GM19395 (cell line): Measurements from ENCODE around the gene ITGBL1.

Source experiments
- ATAC-seq: cut with Tn5 transposase; IDR thresholded peaks from one replicate; pipeline ENCODE4 v1.9.1; 2021; ENCODE audit warnings: mild to moderate bottlenecking, moderate library complexity; ENCODE audit not compliant: unreplicated experiment

The ITGBL1 gene

DNA sequence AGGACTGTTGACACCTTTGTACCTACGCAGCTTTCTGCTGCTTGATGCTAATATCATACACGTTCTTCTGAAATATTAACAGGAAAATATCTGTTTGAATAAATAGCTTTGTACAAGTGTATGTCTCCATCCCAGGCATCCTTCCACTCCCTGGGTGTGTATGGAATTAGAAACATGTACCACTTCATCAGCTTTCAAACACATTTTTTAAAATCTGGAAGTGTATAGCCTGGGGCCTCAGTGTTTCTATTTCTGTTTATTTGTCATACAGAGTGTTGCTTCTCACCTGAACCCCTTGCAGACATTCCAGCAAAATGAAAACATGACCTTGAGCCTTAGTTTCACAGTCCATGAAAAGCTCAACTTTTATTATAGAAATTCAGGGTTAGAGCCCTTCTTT lies 168.6 kb downstream of the ITGBL1 start:
- ATAC-seq, result no peak

GRCh38 chr13:101623470-101624209 lies 171.2 kb downstream of the ITGBL1 start:
- ATAC-seq, result no peak

GRCh38 chr13:101624210-101624922 lies 171.9 kb downstream of the ITGBL1 start:
- ATAC-seq, result peak; percentile 26

DNA sequence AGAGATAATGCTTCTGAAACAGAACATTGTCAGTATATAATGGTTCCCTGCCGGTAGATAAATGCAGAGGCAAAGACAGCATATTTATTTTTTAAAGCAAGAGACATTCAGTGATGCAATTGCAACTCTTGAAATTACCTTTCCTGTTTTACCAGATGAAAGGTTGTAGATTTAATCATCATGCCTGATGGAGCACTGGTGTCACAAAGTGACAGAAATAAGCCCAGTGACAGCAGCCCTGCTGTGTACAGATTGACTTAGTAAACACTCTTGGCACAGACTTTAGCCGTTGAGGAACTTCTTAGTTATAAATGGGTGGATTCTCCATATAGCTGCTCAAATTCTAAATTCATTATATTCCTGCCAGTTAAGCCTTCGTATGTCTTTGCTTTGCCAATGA lies 172.5 kb downstream of the ITGBL1 start:
- ATAC-seq, result no peak

DNA sequence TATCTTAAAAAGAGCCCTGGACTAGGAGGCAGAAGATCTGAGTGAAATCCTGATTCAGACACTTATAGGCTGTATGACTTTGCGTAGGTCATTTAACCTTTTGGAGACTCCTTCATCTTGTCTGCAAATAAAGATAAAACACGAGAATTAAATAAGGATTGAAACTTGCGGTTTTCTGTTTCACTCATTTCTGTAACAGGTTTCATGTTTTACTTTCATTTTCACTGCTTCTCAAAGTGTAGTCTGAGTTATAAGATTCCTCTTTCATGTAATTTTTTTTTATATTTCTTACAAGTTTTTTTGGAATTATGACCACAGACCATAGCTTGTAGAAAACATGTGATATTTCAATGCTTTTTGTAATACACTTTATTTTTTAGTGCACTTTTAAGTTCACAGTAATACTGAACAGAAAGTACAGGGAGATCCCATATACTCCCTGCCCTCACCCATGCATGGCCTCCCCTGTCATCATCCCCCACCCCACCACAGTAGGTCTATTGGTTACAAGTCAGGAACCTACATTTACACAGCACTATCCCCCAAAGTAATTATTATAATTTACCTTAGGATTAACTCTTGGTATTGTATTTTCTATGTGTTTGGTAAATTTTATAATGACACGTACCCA lies 174.6 kb downstream of the ITGBL1 start:
- ATAC-seq, result peak; percentile 91

DNA sequence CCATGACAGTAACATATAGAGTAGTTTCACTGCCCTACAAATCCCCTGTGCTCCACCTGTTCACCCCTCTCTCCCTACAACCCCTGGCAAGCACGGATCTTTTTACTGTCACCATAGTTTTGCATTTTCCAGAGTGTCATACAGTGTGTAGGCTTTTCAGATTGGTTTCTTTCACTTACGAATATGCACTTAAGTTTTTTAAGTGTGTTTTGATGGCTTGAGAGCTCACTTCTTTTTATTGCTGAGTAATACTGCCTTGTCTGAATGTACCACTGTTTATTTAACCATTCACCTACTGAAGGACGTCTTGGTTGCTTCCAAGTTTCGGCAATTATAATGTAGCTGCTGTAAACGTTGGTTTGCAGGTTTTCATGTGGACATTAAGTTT lies 175.1 kb downstream of the ITGBL1 start:
- peak; percentile 62 for ATAC-seq

DNA sequence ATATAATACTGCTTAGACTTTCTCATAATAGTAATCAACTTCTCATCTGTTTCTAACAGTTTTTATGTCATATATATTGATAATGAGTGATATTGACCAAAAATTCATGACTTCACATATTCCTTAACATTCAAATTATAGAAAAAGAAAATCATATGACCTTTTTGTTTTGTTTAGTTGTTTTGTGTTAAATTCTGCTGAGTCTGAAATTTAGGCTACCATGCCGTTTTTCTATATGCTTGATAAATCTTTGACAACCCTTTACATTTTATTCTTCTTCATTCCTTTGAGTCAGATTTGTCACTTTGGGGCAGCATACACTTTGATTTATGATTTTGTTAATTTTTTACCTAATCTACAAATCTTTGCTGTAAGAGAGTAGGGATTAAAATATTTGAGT lies 176.4 kb downstream of the ITGBL1 start:
- no peak for ATAC-seq

DNA sequence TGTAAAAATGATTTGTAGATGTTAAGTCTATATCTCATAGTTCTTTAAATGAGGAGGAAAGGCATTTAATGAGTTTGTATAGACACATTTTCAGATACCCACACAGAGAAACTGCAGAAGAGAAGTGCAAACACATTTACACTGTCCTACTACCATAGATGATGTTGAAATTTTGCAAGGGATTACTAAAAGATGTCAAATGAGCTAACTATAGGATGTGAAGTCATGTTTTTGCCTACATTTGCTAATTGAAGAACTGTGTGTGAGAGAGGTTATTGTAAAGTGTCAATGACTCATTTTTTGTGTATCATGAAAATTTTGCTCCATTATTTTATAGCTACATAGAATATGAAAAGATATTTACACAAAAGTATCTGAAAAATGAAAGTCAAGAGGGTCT lies 178.9 kb downstream of the ITGBL1 start:
- no peak for ATAC-seq

- ATAC-seq, result no peak
Measured at GRCh38 chr13:101634142-101634541, 181.7 kb downstream of the ITGBL1 start.

DNA sequence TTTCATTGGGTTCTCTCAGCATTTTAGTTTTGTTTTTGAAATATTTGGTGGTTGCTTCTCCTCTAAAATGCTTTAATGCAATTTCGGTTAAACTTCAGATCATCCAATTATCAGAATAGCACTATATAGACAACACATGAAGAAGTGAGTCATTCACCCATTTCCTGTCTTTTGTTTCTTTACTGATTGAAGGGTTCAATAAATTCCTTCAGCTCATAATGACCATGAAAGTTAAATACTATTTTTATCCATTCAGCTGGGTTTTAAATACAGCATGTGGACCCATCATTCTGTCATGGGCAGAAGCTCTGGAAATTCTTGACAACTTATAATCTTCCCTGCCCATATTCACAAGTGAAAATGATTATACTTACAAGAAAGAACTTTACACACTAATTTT lies 187.2 kb downstream of the ITGBL1 start:
- no peak for ATAC-seq

DNA sequence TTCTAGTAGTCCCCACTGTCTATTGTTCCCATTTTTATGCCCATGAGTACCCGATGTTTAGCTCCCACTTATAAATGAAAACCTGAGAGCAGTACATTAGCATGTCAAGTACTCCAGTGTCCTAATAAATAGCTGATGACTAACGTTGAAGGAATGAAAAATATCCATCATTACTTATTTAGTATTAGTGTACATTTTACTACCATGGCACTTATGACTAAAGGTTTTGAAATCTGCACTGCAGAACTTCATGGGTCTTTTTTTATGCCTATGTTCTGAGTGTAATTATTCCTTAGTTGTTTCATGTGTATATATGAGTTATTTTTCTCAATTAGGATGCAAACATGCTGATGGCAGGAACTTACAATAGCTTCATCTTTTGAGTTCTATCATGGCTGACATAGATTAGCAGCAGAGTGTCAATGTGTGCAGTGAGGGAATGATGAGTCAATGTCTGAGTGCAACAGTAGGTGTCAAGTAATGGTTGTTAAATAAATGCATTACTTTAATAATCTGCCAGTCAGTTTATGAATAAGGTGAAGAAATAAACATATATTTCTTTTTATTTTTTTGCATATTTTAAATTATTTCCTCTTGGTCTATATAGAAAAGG lies 188.4 kb downstream of the ITGBL1 start:
- no peak for ATAC-seq

DNA sequence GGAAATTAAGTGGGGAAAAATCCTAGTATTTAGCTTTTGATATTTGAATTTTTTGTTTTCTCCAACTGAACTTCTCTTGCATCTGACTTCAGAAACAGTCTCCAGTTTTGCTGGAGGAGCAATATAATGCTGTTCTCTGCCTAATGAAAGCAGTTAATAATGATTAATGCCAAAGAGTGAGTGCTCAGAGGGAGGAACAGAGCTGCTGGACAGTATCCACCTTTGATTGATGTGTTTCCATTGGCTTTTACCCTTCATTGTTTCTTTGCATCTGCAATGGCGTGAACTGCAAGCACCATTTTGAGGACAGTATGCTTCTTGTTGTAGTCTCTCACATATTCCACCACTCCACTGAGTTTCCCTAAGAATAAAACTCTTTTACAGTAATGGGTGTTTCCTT lies 193.4 kb downstream of the ITGBL1 start:
- no peak for ATAC-seq

DNA sequence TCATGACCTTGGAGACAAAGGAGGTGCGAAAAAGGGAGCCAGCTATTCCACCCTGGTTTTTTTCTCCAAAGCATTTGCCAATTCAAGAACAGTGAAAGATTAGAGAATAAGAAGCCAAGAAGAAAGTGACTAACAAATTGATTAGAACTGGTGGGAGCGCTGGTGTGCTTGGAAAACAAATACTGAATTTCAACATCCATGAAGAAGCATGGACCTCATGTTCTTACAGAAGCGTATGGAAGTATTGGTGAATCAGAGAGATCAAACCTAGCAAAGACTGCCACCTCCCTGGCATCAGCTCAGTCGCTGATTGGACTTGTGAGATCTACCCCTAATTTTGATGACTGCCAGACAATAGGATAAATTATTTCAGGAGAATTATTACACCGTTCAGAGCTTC lies 195.3 kb downstream of the ITGBL1 start:
- no peak for ATAC-seq

- no peak for ATAC-seq
Measured at GRCh38 chr13:101648766-101649487, 196.5 kb downstream of the ITGBL1 start.

- ATAC-seq, result no peak
Measured at GRCh38 chr13:101649488-101650126, 197.1 kb downstream of the ITGBL1 start.

DNA sequence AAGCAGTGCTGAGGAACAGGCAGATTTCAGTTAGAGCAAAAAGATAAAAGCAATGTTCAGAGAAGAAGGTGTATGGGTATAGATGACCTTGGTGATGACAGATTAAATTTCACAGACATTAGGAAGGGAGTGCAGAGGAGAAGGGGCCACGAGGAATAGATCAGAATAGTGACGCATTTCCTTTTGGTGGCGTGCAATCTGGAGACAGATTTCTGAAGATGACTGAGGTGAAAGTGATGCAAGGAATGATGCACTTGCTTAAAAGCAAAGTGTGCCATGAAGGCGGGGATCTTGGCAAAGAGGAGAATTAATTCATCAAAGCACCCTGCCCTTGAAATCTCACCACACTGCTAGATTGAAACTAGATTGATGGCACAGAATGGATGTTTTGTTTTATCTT lies 202.4 kb downstream of the ITGBL1 start:
- ATAC-seq, result no peak

DNA sequence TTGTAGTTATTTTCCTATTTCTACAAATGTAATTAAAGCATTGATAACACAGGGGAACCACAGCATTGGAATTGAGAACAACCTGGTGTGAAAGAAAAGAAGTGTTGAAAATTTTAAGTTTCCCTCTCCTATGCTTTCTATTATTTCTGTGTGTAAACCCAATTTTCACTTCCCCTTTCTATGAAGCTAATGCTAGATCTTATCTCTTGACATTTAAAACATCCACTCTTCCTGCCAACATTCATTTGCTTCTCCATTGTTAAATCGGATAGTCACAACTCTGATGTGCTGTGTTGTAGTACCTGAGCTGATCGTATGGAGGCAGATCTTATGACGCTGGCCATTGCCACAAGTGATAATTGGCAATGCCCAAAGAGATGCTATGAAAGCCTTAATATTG lies 203.0 kb downstream of the ITGBL1 start:
- peak; percentile 88 for ATAC-seq

DNA sequence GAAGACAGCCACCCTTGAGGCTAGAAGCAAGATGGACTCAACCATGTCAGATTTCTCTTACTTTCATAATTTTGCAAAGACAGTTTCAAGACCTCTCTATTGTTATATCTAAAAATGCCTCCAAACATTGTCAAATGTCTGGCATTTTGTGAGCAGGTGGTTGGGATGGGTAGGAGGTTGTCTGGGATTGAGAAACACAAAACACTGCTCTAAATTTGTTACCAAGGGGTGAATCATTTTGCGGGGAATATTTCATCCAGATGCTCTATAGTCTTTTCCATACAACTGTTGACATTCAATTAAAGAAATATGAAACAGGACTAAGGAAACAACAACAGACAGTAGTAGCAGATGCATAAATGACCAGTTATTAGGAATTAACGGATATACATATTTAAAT lies 208.2 kb downstream of the ITGBL1 start:
- no peak for ATAC-seq

DNA sequence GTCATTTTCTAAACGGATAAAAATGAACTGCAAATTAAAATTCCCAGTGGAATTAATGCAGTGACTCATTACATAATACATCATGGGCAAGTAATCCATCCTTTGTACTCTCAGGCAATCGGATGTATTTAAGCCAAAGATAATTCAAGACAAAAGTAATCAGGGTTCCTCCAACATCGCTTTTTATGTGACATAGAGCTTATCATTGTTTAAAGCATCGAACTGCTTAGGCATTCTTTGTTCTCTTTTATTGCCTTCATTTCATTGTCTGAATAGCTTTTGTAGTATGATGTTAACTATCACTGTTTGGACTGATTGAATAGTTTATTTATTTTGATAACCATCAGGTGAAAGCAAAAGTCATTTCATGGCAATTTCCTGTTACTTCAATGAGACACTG lies 209.4 kb downstream of the ITGBL1 start:
- no peak for ATAC-seq

GRCh38 chr13:101673360-101674105 lies 221.1 kb downstream of the ITGBL1 start:
- ATAC-seq, result no peak
